ENCODE results near the gene ZNFX1. TPM values are rescaled to one million over a fixed set of nuclear protein-coding genes. Genes with fewer than 3 reads are reported as not detected.

ZNFX1 gene
- total RNA-seq, 2 experiments from 2014 or later, result 50.6 to 51.6 TPM

- Histone ChIP-seq H3K4me3 (ENCODE audit: low read length) (no peak overlapping the region), H3K4me1 (ENCODE audit: insufficient read depth, low read length) (no peaks in the 10 kb centered on the region), H3K36me3 (ENCODE audit: insufficient read depth, low read length) (peaks cover 89% of the 10 kb centered on the region), H3K27ac (ENCODE audit: low read depth in 1 of 2, low read length in 2 of 2) (no peak overlapping the region), H3K27me3 (ENCODE audit: control insufficient read depth in 1 of 2, insufficient read depth in 2 of 2, low read length in 2 of 2) (no peaks in the 10 kb centered on the region), H3K9me3 (ENCODE audit: control insufficient read depth in 1 of 2, insufficient read depth in 1 of 2, low read length in 2 of 2) (no peaks in the 10 kb centered on the region)
- no peak for ATAC-seq (ENCODE audit: poor library complexity)
- Mint-ChIP-seq H3K36me3 (ENCODE audit: low read depth) (peaks cover 96% of the 10 kb centered on the region), H3K27ac (no peak overlapping the region), H3K9me3 (no peaks in the 10 kb centered on the region), H3K27me3 (no peaks in the 10 kb centered on the region), H3K4me1 (ENCODE audit: low read depth) (no peaks in the 10 kb centered on the region), H3K4me3 (no peak overlapping the region)
- TF ChIP-seq CTCF (IDR thresholded peaks at IDR 0.05), result no peak
- intact Hi-C loops (cut with DNase I, micrococcal nuclease), result no loop called here
- DNase-seq, result no peak
- ChIA-PET POLR2A (interaction anchor here (0.9 to 1.0 kb wide), 2 partner anchors 8 to 50 kb away, joined by 3 read pairs; partner anchors contain the start of gene STAU1), CTCF (interaction anchor here (1.0 kb wide), 1 partner anchor 8 kb away, joined by 3 read pairs; no protein-coding TSS in a partner anchor)
Measured at GRCh38 chr20:49237531-49237930, 40.3 kb downstream of the ZNFX1 start.

- Mint-ChIP-seq H3K4me3 (no peak overlapping the region), H3K36me3 (ENCODE audit: low read depth) (peaks cover 94% of the 10 kb centered on the region), H3K9me3 (no peaks in the 10 kb centered on the region), H3K27ac (no peak overlapping the region), H3K27me3 (no peaks in the 10 kb centered on the region), H3K4me1 (ENCODE audit: low read depth) (no peaks in the 10 kb centered on the region)
- H3K27me3 ChIP-seq (ENCODE audit: control insufficient read depth in 1 of 2, insufficient read depth in 2 of 2, low read length in 2 of 2), result no peaks in the 10 kb centered on the region
- no peak for ATAC-seq (ENCODE audit: poor library complexity)
- no peaks in the 10 kb centered on the region for H3K9me3 ChIP-seq (ENCODE audit: control insufficient read depth in 1 of 2, insufficient read depth in 1 of 2, low read length in 2 of 2)
- ChIA-PET CTCF (interaction anchor here (1.0 kb wide), 1 partner anchor 10 kb away, joined by 3 read pairs; no protein-coding TSS in a partner anchor), POLR2A (no interaction called here)
- no peak for TF ChIP-seq CTCF (IDR thresholded peaks at IDR 0.05)
- peaks cover 86% of the 10 kb centered on the region for H3K36me3 ChIP-seq (ENCODE audit: insufficient read depth, low read length)
- no peaks in the 10 kb centered on the region for H3K4me1 ChIP-seq (ENCODE audit: insufficient read depth, low read length)
- no peak for DNase-seq
- no peak overlapping the region for H3K4me3 ChIP-seq (ENCODE audit: low read length)
- H3K27ac ChIP-seq (ENCODE audit: low read depth in 1 of 2, low read length in 2 of 2), result no peak overlapping the region
- intact Hi-C loops (cut with DNase I, micrococcal nuclease), result no loop called here
Measured at GRCh38 chr20:49236301-49236700, 41.6 kb downstream of the ZNFX1 start.

- CTCF ChIA-PET, result no interaction called here
- DNase-seq, result no peak
- Mint-ChIP-seq H3K27me3 (no peaks in the 10 kb centered on the region), H3K4me1 (ENCODE audit: low read depth) (no peaks in the 10 kb centered on the region), H3K9me3 (no peaks in the 10 kb centered on the region), H3K4me3 (no peak overlapping the region), H3K36me3 (ENCODE audit: low read depth) (peaks cover 94% of the 10 kb centered on the region), H3K27ac (no peak overlapping the region)
- intact Hi-C loops (cut with DNase I, micrococcal nuclease), result no loop called here
- POLR2A ChIA-PET, result no interaction called here
- no peak overlapping the region for H3K4me3 ChIP-seq (ENCODE audit: low read length)
- no peak for ATAC-seq (ENCODE audit: poor library complexity)
- H3K36me3 ChIP-seq (ENCODE audit: insufficient read depth, low read length), result peaks cover 87% of the 10 kb centered on the region
- TF ChIP-seq CTCF (IDR thresholded peaks at IDR 0.05), result no peak
- H3K27me3 ChIP-seq (ENCODE audit: control insufficient read depth in 1 of 2, insufficient read depth in 2 of 2, low read length in 2 of 2), result no peaks in the 10 kb centered on the region
- no peak overlapping the region for H3K27ac ChIP-seq (ENCODE audit: low read depth in 1 of 2, low read length in 2 of 2)
- H3K4me1 ChIP-seq (ENCODE audit: insufficient read depth, low read length), result no peaks in the 10 kb centered on the region
- no peaks in the 10 kb centered on the region for H3K9me3 ChIP-seq (ENCODE audit: control insufficient read depth in 1 of 2, insufficient read depth in 1 of 2, low read length in 2 of 2)
Measured at GRCh38 chr20:49234831-49235230, 43.0 kb downstream of the ZNFX1 start.

Measured in CD4-positive, alpha-beta T cell (primary cell).